Activated CD8-positive, alpha-beta memory T cell treated with anti-CD3 and anti-CD28 coated beads for 1 hour (primary cell): ENCODE measurements around the gene NOXO1.
A peak's percentile ranks its signal among the peaks of the same experiment; 100 is the strongest.
"Not testable (repeated sequence)": the region's sequence is repeated elsewhere in the genome, so short reads cannot be mapped to it uniquely, and the experiment has no call there.

ENCODE experiments used
- DNase-seq, 2 donors: peaks; one replicate each; pipeline ENCODE4 v3.0.0-alpha.2; 2020; ENCODE audit warnings: low read depth in 1 of 2; ENCODE audit errors: extremely low read depth in 1 of 2

Gene NOXO1

DNA sequence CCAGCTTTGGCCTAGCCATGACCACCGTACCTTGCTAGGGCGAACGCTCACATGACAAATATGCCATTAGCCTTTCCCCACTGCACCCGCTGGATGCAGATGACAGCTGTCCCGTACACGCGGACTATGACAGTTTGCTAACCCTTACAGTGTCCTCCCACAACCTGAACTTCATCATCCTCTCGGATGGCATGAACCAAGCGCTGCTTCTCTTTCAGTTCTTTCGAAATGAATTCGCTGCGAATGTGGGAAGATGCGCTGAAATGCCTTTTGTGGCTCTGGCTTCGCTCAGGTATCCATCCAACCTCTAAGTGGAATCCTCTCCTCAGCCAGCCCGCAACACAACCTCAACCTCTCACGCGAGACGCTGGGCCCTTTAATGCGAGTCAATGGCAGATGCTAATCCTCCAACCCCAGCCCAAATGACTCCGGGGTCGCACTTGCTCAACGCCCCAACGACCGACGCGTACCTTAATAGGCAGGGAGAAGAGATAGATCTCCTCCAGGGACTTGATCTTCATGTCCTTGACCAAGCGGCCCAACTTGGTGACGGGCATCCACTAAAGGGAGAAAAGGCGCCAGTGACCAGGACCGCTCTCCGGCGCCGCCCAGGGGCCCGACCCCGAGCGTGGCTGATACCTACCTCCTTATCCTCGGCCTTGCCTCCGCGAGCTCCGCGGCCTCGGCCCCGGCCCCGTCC lies 17.3 kb downstream of the NOXO1 start:
- DNase-seq: no peak

- not testable (repeated sequence) for DNase-seq
Measured at GRCh38 chr16:1962161-1963153, 18.8 kb downstream of the NOXO1 start.

- DNase-seq: no peak
Measured at GRCh38 chr16:1961651-1962067, 19.6 kb downstream of the NOXO1 start.

GRCh38 chr16:1960665-1961630 lies 20.3 kb downstream of the NOXO1 start:
- DNase-seq: no peak

DNA sequence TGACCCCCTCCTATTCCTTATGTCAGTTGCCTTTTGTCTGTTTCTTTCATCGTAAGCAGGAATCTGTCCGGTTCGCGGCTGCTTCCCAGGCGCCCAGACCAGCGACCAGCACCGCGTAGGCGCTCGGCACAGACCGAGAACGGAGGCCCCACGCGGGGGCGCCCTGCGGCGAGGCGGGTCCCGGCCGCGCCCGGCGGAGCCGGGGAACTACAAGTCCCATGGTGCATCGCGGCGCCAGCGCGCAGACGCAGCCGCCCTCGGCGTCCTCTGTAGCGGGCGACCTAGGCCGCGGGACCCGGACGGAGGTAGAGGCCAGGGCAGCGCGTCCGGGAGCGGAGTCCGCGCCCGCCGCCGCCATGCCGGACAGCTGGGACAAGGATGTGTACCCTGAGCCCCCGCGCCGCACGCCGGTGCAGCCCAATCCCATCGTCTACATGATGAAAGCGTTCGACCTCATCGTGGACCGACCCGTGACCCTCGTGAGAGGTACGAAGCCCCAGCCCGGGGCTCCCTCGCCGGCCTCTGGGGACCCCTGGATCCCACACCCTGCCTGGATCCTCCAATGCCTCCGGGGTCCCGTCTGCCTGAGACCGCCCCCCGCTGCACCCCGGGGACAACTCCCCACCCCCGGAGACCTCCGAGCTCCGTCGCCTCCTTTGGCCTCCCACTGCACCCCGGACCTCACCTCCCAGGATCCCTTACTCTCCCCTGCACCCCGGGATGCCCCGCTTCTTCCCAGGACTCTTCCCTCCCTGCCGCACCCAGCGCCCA lies 21.8 kb downstream of the NOXO1 start, which contains the start of gene NDUFB10:
Gene NDUFB10, plus strand, starts transcription at position 270 of the 771 bp plus-strand sequence. Its CDS starts 87 bp downstream, at position 357.
- peak; percentile 62 to 93 for DNase-seq

DNA sequence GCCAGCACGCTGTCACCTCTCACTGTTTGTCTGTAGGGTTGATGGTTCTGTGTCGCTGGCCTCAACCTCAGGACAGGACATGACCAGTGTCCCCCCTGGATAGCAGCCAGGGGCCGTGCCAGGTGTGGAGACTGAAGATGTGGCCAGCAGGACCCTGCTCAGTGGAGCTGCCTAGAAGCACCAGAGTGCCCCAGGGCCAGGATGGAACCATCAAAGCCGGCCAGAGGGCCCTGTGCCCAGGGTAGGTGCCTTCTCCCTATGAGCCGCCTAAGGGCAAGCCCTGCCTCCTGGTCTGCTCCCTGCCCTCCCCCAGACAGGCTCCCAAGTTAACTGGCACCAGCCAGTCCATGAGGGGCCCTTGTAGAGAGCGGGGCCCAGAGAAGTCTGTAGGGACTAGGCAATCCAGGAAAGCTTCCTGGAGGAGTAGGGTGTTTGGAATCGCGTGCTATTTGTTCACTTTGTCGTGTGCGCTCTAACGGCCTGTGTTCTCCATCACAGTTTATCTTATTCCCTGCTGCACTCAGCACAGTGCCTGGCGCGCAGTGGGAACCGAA lies 22.5 kb downstream of the NOXO1 start:
- DNase-seq: no peak

DNA sequence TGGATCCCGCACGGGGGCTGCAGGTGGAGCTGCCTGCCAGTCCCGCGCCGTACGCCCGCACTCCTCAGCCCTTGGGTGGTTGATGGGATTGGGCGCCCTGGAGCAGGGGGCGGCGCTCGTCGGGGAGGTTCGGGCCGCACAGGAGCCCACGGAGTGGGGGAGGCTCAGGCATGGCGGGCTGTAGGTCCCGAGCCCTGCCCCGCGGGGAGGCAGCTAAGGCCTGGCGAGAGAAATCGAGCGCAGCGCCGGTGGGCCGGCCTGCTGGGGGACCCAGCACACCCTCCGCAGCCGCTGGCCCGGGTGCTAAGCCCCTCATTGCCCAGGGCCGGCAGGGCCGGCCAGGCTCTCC lies 23.2 kb downstream of the NOXO1 start:
- DNase-seq: not testable (repeated sequence)

GRCh38 chr16:1957434-1958142 lies 23.7 kb downstream of the NOXO1 start:
- DNase-seq: not testable (repeated sequence)

GRCh38 chr16:1953734-1954133 lies 27.5 kb downstream of the NOXO1 start:
- no peak for DNase-seq

DNA sequence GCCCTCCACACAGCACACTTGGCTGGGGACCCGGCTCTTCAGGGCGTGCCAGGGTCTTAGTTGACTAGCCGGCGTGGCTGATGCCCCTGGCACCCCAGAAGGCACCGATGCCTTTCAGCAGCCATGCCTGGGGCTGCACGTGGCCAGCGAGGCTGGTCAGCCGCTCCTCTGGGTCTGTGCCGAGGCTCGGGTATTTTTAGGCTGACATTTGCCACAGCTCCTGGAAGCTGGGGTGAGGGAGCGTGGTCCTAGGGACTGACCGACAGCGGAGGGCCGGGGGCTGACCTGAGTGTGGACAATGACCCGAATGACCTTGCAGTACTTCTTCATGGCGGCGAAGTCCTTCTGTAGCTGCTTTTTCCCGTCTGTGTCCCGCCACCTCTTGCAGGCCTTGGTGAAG lies 30.7 kb downstream of the NOXO1 start:
- no peak for DNase-seq

GRCh38 chr16:1950047-1950446 lies 31.2 kb downstream of the NOXO1 start:
- DNase-seq: no peak

- no peak for DNase-seq
Measured at GRCh38 chr16:1949507-1949906, 31.8 kb downstream of the NOXO1 start.

DNA sequence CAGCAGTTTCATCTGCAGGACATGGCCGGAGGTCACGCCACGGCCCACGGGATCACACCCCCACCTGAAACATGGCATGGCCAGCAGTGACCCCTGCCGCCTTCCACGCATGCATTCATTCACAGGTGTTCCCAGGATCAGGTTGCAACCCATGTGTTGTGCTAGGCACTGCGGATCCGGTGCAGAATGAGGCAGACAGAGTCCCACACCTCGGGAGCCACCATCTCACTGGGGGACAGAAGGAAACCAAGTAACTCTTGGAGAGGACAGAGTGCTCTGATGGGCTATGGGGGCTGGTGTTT lies 33.9 kb downstream of the NOXO1 start:
- DNase-seq: no peak

GRCh38 chr16:1946495-1947368 lies 34.5 kb downstream of the NOXO1 start:
- DNase-seq: no peak

GRCh38 chr16:1945559-1946391 lies 35.5 kb downstream of the NOXO1 start:
- DNase-seq: no peak

- no peak for DNase-seq
Measured at GRCh38 chr16:1944612-1945199, 36.6 kb downstream of the NOXO1 start.
